Peyer's patch (tissue), 4 donors: ENCODE measurements around the gene USP51. TPM values are rescaled to one million over a fixed set of nuclear protein-coding genes. Genes with fewer than 3 reads are reported as not detected.
"Not testable (repeated sequence)": the region's sequence is repeated elsewhere in the genome, so short reads cannot be mapped to it uniquely, and the experiment has no call there.

Source experiments
- DNase-seq, 3 donors: peaks; one replicate each; pipeline ENCODE4 v3.0.0-alpha.2; 2017 to 2019
- H3K27ac ChIP-seq, 4 donors: fragments of 200-600 bp; sonication (generic); one replicate each; pipeline ENCODE4 v1.5.1; 2016 to 2019
- H3K27me3 ChIP-seq, 2 donors: fragments of 200-600 bp; sonication (generic); one replicate each; pipeline ENCODE4 v1.5.1; 2019
- H3K36me3 ChIP-seq, 3 donors: fragments of 200-600 bp; sonication (generic); one replicate each; pipeline ENCODE4 v1.5.1; 2016 to 2019
- H3K4me1 ChIP-seq, 4 donors: fragments of 200-600 bp; sonication (generic); one replicate each; pipeline ENCODE4 v1.5.1; 2016 to 2019
- H3K4me3 ChIP-seq, 4 donors: fragments of 200-600 bp; sonication (generic); 1 replicate in 3 of 4; 2 replicates in 1 of 4; pipeline ENCODE4 v1.5.1; 2016 to 2019; ENCODE audit warnings: mild to moderate bottlenecking in 1 of 4
- H3K9me3 ChIP-seq, 4 donors: fragments of 200-600 bp; sonication (generic); one replicate each; pipeline ENCODE4 v1.5.1; 2016 to 2019; ENCODE audit warnings: mild to moderate bottlenecking in 1 of 4
- POLR2A ChIP-seq, 2 donors: fragments of 450-650 bp; IDR thresholded peaks; one replicate each; pipeline ENCODE4 v1.5.1; 2017; ENCODE audit warnings: antibody characterized with exemption in 2 of 2, mild to moderate bottlenecking in 2 of 2, moderate library complexity in 2 of 2
- total RNA-seq, 4 donors: library from RNA; depleted of rRNA; stranded (reverse); fragments of >200 nt; gene quantifications; one replicate each; pipeline ENCODE4 v1.1.0, GENCODE V29; 2016
- TF ChIP-seq, protein P1 (sequence below), 6 experiments: fragments of 450-650 bp in 4 of 6; fragments of 200-600 bp in 2 of 6; sonication (generic) in 1 of 6; IDR thresholded peaks; one replicate each; pipeline ENCODE4 v1.5.1; 2017 to 2019; ENCODE audit warnings: antibody characterized with exemption in 6 of 6, mild to moderate bottlenecking in 3 of 6, moderate library complexity in 1 of 6

USP51 gene
- total RNA-seq, 4 donors from 2014 or later, result 0.18 to 0.83 (median 0.54) TPM

DNA sequence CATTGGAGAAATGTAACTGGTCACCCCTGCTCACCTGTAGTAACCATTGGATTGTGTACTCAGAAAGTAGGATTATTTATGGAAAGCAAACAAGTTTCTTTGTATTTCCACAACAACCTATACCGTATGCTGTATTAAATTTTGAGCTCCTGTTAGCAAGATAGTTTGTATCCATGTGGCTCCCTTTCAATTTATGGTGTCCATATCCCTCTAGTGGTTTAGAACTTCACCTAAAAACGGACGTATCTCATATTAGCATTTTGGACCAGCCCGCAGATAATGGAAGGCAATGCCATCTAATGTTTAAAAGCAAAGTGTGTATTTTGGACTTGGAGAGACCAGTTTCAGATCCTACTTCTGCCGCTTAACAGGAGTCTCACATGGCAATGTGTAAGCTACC, 17.4 kb upstream of the USP51 start:
- DNase-seq, H3K4me3 ChIP-seq, H3K27me3 ChIP-seq, H3K4me1 ChIP-seq, H3K27ac ChIP-seq, H3K36me3 ChIP-seq, H3K9me3 ChIP-seq: not testable (repeated sequence)

DNA sequence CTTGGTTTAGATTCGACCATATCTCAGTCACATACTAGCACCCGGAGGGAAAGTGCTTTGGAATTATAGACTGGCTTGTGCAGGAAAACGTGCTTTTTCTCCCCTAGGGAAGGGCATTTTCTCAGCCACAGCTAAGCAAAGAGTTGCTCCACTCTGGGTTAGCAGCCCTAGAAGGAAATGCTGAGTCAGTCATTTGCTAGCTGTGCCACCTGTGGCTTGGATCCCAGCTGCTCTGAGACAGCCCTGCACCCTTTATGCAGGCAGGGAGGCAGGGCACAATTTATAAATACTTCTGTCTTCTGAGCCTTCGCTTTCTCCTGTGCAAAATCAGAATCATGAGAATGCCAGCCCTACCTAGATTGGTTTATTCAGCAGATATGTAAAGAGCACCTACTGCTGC, 1.3 kb upstream of the USP51 start:
- no peak overlapping the region for H3K4me3 ChIP-seq
- TF ChIP-seq, protein P1, sequence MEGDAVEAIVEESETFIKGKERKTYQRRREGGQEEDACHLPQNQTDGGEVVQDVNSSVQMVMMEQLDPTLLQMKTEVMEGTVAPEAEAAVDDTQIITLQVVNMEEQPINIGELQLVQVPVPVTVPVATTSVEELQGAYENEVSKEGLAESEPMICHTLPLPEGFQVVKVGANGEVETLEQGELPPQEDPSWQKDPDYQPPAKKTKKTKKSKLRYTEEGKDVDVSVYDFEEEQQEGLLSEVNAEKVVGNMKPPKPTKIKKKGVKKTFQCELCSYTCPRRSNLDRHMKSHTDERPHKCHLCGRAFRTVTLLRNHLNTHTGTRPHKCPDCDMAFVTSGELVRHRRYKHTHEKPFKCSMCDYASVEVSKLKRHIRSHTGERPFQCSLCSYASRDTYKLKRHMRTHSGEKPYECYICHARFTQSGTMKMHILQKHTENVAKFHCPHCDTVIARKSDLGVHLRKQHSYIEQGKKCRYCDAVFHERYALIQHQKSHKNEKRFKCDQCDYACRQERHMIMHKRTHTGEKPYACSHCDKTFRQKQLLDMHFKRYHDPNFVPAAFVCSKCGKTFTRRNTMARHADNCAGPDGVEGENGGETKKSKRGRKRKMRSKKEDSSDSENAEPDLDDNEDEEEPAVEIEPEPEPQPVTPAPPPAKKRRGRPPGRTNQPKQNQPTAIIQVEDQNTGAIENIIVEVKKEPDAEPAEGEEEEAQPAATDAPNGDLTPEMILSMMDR (IDR thresholded peaks at IDR 0.05), result no peak
- no peak for TF ChIP-seq POLR2A (IDR thresholded peaks at IDR 0.05)
- H3K9me3 ChIP-seq, result no peaks in the 10 kb centered on the region
- H3K36me3 ChIP-seq, result no peaks in the 10 kb centered on the region
- no peak overlapping the region for H3K27ac ChIP-seq
- peaks cover 0 to 7% (median 0%) of the 10 kb centered on the region in 4 donors for H3K4me1 ChIP-seq
- no peak for DNase-seq
- H3K27me3 ChIP-seq, result no peaks in the 10 kb centered on the region

DNA sequence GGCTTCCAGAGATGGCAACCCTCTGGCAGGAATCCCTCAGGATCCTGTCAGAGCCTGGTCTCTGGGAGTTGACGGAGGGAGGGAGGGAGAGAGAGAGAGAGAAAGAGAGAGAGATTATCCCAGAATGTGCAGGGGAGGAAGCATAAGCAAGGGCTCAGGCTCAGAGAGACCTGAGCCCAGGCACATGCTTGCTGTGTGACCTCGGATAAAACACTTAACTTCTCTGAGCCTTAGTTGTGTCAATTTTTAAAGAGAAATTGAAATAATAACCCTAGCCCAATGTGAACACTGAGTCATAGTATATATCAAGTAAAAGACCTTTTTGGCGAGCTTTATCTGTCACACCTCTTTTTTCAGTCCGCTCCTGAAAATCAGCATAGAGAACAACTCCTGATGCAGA, 473 bp upstream of the USP51 start:
- Histone ChIP-seq H3K27ac (peak overlapping the region in 3 of 4 donors; percentile 84 to 87 (median 86)), H3K9me3 (no peaks in the 10 kb centered on the region), H3K4me3 (peak overlapping the region in 3 of 4 donors; percentile 59 to 66 (median 59)), H3K27me3 (no peaks in the 10 kb centered on the region), H3K36me3 (no peaks in the 10 kb centered on the region), H3K4me1 (peaks cover 0 to 7% (median 0%) of the 10 kb centered on the region in 4 donors)
- no peak for DNase-seq
- no peak for TF ChIP-seq POLR2A (IDR thresholded peaks at IDR 0.05)
- TF ChIP-seq, protein P1 (IDR thresholded peaks at IDR 0.05), result no peak

DNA sequence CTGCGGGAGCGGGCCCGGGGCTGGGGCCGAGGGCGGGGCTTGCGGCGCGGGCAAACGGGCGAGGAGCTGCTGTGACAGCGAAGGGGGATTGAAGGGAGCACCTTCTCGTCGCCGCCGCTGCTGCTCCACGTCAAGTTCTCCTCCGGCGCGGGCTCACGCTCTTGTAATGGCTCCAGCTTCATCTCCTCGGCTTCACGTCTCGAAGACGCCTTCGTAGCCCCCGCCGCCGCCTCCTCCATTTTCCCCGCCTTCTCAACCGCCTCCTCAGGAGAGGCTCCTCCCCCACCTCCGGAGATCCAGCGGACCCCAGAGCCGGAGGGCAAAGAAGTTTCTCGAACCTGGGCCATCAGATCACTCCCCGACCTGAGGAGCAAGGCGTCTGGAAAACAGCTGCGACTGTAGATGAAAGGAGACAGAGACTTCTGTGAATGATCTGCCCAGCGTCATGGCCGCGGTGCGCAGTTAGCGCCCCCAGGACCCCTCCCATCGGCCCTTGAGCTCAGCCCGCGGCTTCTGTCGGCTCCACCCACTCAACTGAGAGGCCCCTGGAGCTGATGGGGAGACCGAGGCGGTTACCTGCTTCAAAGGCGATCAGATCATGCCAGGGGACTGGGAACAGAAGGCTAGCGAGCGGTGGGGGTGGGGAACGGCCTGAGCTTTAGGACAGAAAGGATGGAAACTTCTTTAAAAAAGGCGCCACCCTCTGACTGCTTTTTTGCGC, 895 bp downstream of the USP51 start:
- no peaks in the 10 kb centered on the region for H3K36me3 ChIP-seq
- peaks cover 0 to 7% (median 0%) of the 10 kb centered on the region in 4 donors for H3K4me1 ChIP-seq
- DNase-seq, result peak; percentile 64 to 79 (median 67)
- no peak for TF ChIP-seq POLR2A (IDR thresholded peaks at IDR 0.05)
- TF ChIP-seq, protein P1 (IDR thresholded peaks at IDR 0.05), result no peak
- peak overlapping the region; percentile 59 to 66 (median 62) for H3K4me3 ChIP-seq
- H3K27me3 ChIP-seq, result no peaks in the 10 kb centered on the region
- H3K27ac ChIP-seq, result peak overlapping the region; percentile 84 to 87 (median 86)
- H3K9me3 ChIP-seq, result no peaks in the 10 kb centered on the region

DNA sequence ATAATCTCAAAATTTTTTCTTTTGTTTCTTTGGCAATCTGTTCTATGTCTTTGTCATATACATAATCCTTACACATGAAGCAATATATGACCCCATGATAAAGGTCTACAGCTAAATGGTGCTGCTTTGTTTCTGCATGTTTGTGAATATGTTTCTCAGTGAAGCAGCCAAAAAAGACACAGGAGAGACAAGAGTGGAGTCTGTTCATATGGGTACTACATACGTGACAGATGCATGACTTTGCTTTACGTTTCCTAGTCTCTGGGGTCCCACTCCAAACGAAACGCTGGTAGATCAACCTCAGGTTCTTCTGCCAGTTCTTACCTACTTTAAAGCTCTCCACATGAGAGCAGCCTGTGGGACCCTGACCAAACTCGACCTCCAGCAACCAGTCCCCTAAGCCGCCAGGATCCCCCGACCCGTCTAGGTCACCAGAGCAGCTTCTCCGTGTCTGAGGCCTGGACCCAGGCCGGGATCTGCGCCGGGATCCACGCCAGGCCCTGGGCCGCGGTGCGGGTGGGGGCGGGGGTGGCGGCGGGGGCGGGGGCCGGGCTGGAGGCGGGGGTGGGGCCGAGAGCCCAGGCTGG, 1.5 kb downstream of the USP51 start:
- H3K4me1 ChIP-seq, result peaks cover 0 to 7% (median 0%) of the 10 kb centered on the region in 4 donors
- peak overlapping the region; percentile 84 to 87 (median 86) for H3K27ac ChIP-seq
- no peaks in the 10 kb centered on the region for H3K9me3 ChIP-seq
- H3K36me3 ChIP-seq, result no peaks in the 10 kb centered on the region
- DNase-seq, result no peak
- TF ChIP-seq POLR2A (IDR thresholded peaks at IDR 0.05), result no peak
- TF ChIP-seq, protein P1 (IDR thresholded peaks at IDR 0.05), result no peak
- H3K27me3 ChIP-seq, result no peaks in the 10 kb centered on the region
- H3K4me3 ChIP-seq, result peak overlapping the region; percentile 59 to 66 (median 62)

DNA sequence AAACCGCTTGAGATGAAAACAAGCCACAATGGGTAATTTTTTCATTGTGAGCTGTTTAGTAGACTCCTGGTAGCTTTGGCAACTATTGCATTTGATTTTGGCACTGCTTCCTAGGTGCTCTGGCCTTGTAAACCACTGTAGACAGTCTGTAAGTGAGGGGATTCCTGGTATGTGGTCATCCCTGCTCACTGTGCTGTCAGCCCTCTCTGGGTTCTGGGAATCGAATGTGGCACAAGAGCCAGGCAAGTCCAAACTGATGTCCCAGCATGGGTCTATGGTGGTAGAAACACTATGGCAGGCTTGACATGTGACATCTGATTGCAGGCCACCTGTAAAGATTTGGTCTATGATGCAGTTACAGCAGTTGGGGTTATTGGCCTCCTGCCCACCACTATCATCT, 2.5 kb downstream of the USP51 start:
- H3K9me3 ChIP-seq, result no peaks in the 10 kb centered on the region
- no peak overlapping the region for H3K4me3 ChIP-seq
- no peak for DNase-seq
- TF ChIP-seq, protein P1 (IDR thresholded peaks at IDR 0.05), result no peak
- no peak for TF ChIP-seq POLR2A (IDR thresholded peaks at IDR 0.05)
- peaks cover 0 to 7% (median 0%) of the 10 kb centered on the region in 4 donors for H3K4me1 ChIP-seq
- H3K27ac ChIP-seq, result no peak overlapping the region
- H3K27me3 ChIP-seq, result no peaks in the 10 kb centered on the region
- H3K36me3 ChIP-seq, result no peaks in the 10 kb centered on the region
